B cell (primary cell): ENCODE data around the gene TNMD. TPM values are rescaled to one million over a fixed set of nuclear protein-coding genes. Genes with fewer than 3 reads are reported as not detected.

ENCODE experiments used
- ATAC-seq: fragments of 200-7000 bp; cut with Tn5 transposase; one replicate; pipeline ENCODE4 v1.10.0; 2021; ENCODE audit warnings: low read depth, mild to moderate bottlenecking, moderate number of reproducible peaks, moderate library complexity
- CTCF ChIA-PET: fragments of 350-600 bp; sonication (Branson Sonifier 250); formaldehyde crosslinking; loops from one replicate; lab custom pipeline; 2021; ENCODE audit warnings: antibody characterized with exemption, inconsistent platforms; lab: Charles Lee
- POLR2A ChIA-PET: fragments of 350-600 bp; sonication (Branson Sonifier 250); formaldehyde crosslinking; loops from one replicate; lab custom pipeline; 2021; ENCODE audit warnings: antibody characterized with exemption; lab: Charles Lee
- DNase-seq: peaks from one replicate; pipeline ENCODE4 v3.0.0; 2013
- H2AFZ ChIP-seq: 2 replicates; pipeline ENCODE4 v1.6.1; 2012; ENCODE audit warnings: mild to moderate bottlenecking, low read depth, low read length; ENCODE audit not compliant: insufficient read depth, poor library complexity, severe bottlenecking
- H3K27ac ChIP-seq, 2 donors: 1 replicate in 1 of 2; 2 replicates in 1 of 2; pipeline ENCODE4 v1.5.1; 2012 to 2013; ENCODE audit warnings: low read length in 2 of 2, mild to moderate bottlenecking in 2 of 2, moderate library complexity in 1 of 2
- H3K27me3 ChIP-seq, 4 experiments: fragments of 200-600 bp in 1 of 4; sonication (generic) in 1 of 4; replicated peaks in 1 of 4; 1 replicate in 2 of 4; 2 replicates in 2 of 4; pipeline versions ENCODE4 v1.6.1 to v1.7.0; 2013 to 2016; ENCODE audit warnings: low read length in 3 of 4, mild to moderate bottlenecking in 2 of 4, mixed read lengths in 1 of 4, moderate library complexity in 1 of 4; ENCODE audit not compliant: insufficient read depth in 4 of 4, control insufficient read depth in 3 of 4; ENCODE audit errors: control extremely low read depth in 1 of 4
- H3K36me3 ChIP-seq, 2 experiments: replicated peaks in 1 of 2; 1 replicate in 1 of 2; 2 replicates in 1 of 2; pipeline versions ENCODE4 v1.6.1 to v1.7.1; 2013; ENCODE audit warnings: low read length in 1 of 2; ENCODE audit not compliant: insufficient read depth in 2 of 2, control insufficient read depth in 1 of 2; ENCODE audit errors: control extremely low read depth in 1 of 2, extremely low read depth in 1 of 2
- H3K4me1 ChIP-seq, 2 donors: fragments of 200-600 bp in 1 of 2; sonication (generic) in 1 of 2; 1 replicate in 1 of 2; 2 replicates in 1 of 2; pipeline versions ENCODE4 v1.5.1 to v1.6.1; 2013 to 2017; ENCODE audit warnings: low read length in 2 of 2; ENCODE audit not compliant: control insufficient read depth in 2 of 2, insufficient read depth in 2 of 2
- H3K4me2 ChIP-seq: replicated peaks from 2 replicates; pipeline ENCODE3; 2012; ENCODE audit warnings: mild to moderate bottlenecking, low read depth, low read length; ENCODE audit not compliant: poor library complexity, severe bottlenecking
- H3K4me3 ChIP-seq, 5 experiments: fragments of 200-600 bp in 1 of 5; sonication (generic) in 1 of 5; 1 replicate in 3 of 5; 2 replicates in 2 of 5; pipeline versions ENCODE4 v1.5.1 to v1.7.0; 2011 to 2016; ENCODE audit warnings: low read length in 4 of 5, mild to moderate bottlenecking in 4 of 5, low read depth in 2 of 5, control low read depth in 1 of 5, moderate library complexity in 1 of 5; ENCODE audit not compliant: insufficient read depth in 1 of 5; ENCODE audit errors: control extremely low read depth in 1 of 5, extremely low read depth in 1 of 5
- H3K79me2 ChIP-seq: fragments of 200-600 bp; sonication (generic); one replicate; pipeline ENCODE4 v1.6.0; 2016; ENCODE audit warnings: low read length; ENCODE audit not compliant: control insufficient read depth, insufficient read depth
- H3K9ac ChIP-seq: fragments of 200-600 bp; sonication (generic); 2 replicates; pipeline ENCODE4 v1.6.1; 2017; ENCODE audit warnings: mild to moderate bottlenecking, low read length, moderate library complexity
- H3K9me3 ChIP-seq, 3 donors: one replicate each; pipeline versions ENCODE4 v1.6.1 to v1.7.1; 2013; ENCODE audit warnings: low read length in 2 of 3; ENCODE audit not compliant: control insufficient read depth in 2 of 3, insufficient read depth in 1 of 3; ENCODE audit errors: control extremely low read depth in 1 of 3
- H4K20me1 ChIP-seq: 2 replicates; pipeline ENCODE4 v1.6.0; 2012; ENCODE audit warnings: mild to moderate bottlenecking, low read length; ENCODE audit not compliant: insufficient read depth, control insufficient read depth, poor library complexity, severe bottlenecking
- H3K27ac Mint-ChIP-seq: one replicate; pipeline ENCODE4 v1.8.0; 2021; ENCODE audit warnings: mixed read lengths
- H3K27me3 Mint-ChIP-seq: one replicate; pipeline ENCODE4 v1.8.0; 2021; ENCODE audit warnings: mixed read lengths
- H3K4me1 Mint-ChIP-seq: one replicate; pipeline ENCODE4 v1.8.0; 2021; ENCODE audit warnings: mixed read lengths
- H3K4me3 Mint-ChIP-seq: one replicate; pipeline ENCODE4 v1.8.0; 2021; ENCODE audit warnings: mixed read lengths
- H3K9me3 Mint-ChIP-seq: one replicate; pipeline ENCODE4 v1.8.0; 2022; ENCODE audit warnings: mixed read lengths; ENCODE audit not compliant: insufficient read depth
- EZH2 ChIP-seq: IDR thresholded peaks from 2 replicates; pipeline ENCODE4 v1.6.1; 2012; ENCODE audit warnings: borderline replicate concordance, low read depth, mild to moderate bottlenecking, moderate library complexity, low read length; ENCODE audit not compliant: insufficient read depth, poor library complexity, severe bottlenecking
- WGBS: methylation state at CpG from one replicate; pipeline ENCODE4 v1.1.5; 2013; ENCODE audit warnings: missing lambda C conversion rate; ENCODE audit not compliant: insufficient coverage; 5-methylcytosine and 5-hydroxymethylcytosine counted together
- intact Hi-C: fragments of 100-400 bp; cut with micrococcal nuclease; formaldehyde crosslinking; loops from one replicate; pipeline ENCODE4 v1.10.0; 2022
- polyA plus RNA-seq: library from polyadenylated mRNA; depleted of rRNA; stranded (reverse); fragments of >200 nt; gene quantifications from 2 replicates; pipeline ENCODE4 v1.2.3, GENCODE V29; 2012
- total RNA-seq, 2 donors: library from RNA; stranded (reverse); fragments of 120-200 nt in 1 of 2; gene quantifications; 1 replicate in 1 of 2; 2 replicates in 1 of 2; pipeline versions ENCODE4 v1.2.3 to v1.2.4, GENCODE V29; 2013 to 2022
- TF ChIP-seq, protein P1 (sequence below): fragments of 200-600 bp; IDR thresholded peaks from one replicate; pipeline ENCODE4 v1.8.0; 2022; ENCODE audit warnings: antibody characterized with exemption, mild to moderate bottlenecking

The TNMD gene
- total and polyA plus RNA-seq, 2 donors (not counting 1 experiment from before 2014, with no cell fraction given) = not detected

DNA sequence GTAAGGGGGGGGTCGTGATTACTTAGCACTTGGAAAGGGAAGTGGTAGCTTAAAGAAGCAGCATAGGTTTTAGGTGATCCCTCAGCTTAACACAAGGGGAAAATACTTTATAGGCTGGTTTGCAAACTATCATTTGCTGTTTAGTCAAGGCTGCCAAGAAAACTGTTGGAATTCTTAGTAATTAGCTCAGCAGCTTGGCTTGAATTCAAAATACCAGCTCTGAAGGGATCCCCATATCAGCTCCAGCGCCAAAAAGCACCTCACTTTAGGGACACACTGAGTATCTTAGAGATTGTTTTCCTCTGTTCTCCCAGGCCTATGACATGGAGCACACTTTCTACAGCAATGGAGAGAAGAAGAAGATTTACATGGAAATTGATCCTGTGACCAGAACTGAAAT lies 8.8 kb downstream of the TNMD start:
- no peak overlapping the region for H3K9ac ChIP-seq
- no peak overlapping the region for H3K4me3 ChIP-seq
- POLR2A ChIA-PET = no interaction called here
- H4K20me1 ChIP-seq = no peaks in the 10 kb centered on the region
- peaks cover 7% of the 10 kb centered on the region for H3K4me1 Mint-ChIP-seq
- H3K27ac Mint-ChIP-seq = no peak overlapping the region
- no peak for DNase-seq
- no peaks in the 10 kb centered on the region for H3K36me3 ChIP-seq
- H3K4me1 ChIP-seq = no peaks in the 10 kb centered on the region
- H3K9me3 Mint-ChIP-seq = no peaks in the 10 kb centered on the region
- H3K4me3 Mint-ChIP-seq = no peak overlapping the region
- no peaks in the 10 kb centered on the region for H3K79me2 ChIP-seq
- TF ChIP-seq, protein P1, sequence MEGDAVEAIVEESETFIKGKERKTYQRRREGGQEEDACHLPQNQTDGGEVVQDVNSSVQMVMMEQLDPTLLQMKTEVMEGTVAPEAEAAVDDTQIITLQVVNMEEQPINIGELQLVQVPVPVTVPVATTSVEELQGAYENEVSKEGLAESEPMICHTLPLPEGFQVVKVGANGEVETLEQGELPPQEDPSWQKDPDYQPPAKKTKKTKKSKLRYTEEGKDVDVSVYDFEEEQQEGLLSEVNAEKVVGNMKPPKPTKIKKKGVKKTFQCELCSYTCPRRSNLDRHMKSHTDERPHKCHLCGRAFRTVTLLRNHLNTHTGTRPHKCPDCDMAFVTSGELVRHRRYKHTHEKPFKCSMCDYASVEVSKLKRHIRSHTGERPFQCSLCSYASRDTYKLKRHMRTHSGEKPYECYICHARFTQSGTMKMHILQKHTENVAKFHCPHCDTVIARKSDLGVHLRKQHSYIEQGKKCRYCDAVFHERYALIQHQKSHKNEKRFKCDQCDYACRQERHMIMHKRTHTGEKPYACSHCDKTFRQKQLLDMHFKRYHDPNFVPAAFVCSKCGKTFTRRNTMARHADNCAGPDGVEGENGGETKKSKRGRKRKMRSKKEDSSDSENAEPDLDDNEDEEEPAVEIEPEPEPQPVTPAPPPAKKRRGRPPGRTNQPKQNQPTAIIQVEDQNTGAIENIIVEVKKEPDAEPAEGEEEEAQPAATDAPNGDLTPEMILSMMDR = no peak
- WGBS = no CpG with 5 or more reads among the region's 2 CpGs
- H3K27me3 Mint-ChIP-seq = peaks cover 6% of the 10 kb centered on the region
- H3K27me3 ChIP-seq = peaks cover 0 to 3% (median 0%) of the 10 kb centered on the region in 4 experiments
- CTCF ChIA-PET = no interaction called here
- no peaks in the 10 kb centered on the region for H3K9me3 ChIP-seq
- ATAC-seq = no peak
- H2AFZ ChIP-seq = no peak overlapping the region
- intact Hi-C loops = no loop called here
- H3K4me2 ChIP-seq = no peak overlapping the region
- no peak overlapping the region for H3K27ac ChIP-seq

DNA sequence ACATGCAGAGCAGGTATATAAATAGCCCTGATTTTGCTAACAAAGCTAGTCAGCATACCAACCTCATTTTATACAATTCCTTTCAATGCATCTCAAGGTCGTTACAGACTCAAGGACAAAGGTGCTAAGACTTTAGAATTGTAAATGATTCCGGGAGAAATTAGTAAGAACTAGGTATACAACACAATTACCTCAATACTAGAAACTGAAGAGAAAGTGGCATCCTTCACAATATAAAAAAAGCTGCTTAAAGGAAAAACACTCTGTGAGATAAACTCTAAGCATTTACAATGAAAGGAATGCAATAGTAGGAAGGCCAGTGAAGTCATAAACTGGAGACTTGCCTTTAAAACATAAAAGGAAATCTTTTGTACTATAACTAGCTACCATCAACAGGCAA lies 11.9 kb downstream of the TNMD start:
- DNase-seq (no peak), ATAC-seq (no peak)
- H3K4me1 Mint-ChIP-seq = peaks cover 7% of the 10 kb centered on the region
- Histone ChIP-seq H3K36me3 (no peaks in the 10 kb centered on the region), H3K4me2 (no peak overlapping the region), H2AFZ (no peak overlapping the region), H3K27me3 (peaks cover 0 to 3% (median 0%) of the 10 kb centered on the region in 4 experiments), H3K9me3 (no peaks in the 10 kb centered on the region), H4K20me1 (no peaks in the 10 kb centered on the region), H3K9ac (no peak overlapping the region), H3K79me2 (no peaks in the 10 kb centered on the region), H3K4me3 (no peak overlapping the region), H3K27ac (no peak overlapping the region), H3K4me1 (peaks cover 0 to 5% of the 10 kb centered on the region in 2 donors)
- peaks cover 9% of the 10 kb centered on the region for H3K27me3 Mint-ChIP-seq
- POLR2A ChIA-PET = no interaction called here
- TF ChIP-seq, protein P1 = no peak
- TF ChIP-seq EZH2 = no peak
- H3K4me3 Mint-ChIP-seq = no peak overlapping the region
- H3K9me3 Mint-ChIP-seq = no peaks in the 10 kb centered on the region
- CTCF ChIA-PET = no interaction called here
- H3K27ac Mint-ChIP-seq = no peak overlapping the region
- WGBS = no CpG with 5 or more reads among the region's 2 CpGs
- intact Hi-C loops = no loop called here
